Vagina (tissue), 2 donors: Measurements from ENCODE around the gene TKFC. TPM values are rescaled to one million over a fixed set of nuclear protein-coding genes. Genes with fewer than 3 reads are reported as not detected.

Experiments
- DNase-seq, 2 donors: peaks; one replicate each; pipeline ENCODE4 v3.0.0-alpha.2; 2017; ENCODE audit errors: extremely low spot score in 2 of 2
- H3K27ac ChIP-seq: fragments of 200-600 bp; sonication (generic); one replicate; pipeline ENCODE4 v1.5.1; 2019
- H3K27me3 ChIP-seq: fragments of 200-600 bp; sonication (generic); one replicate; pipeline ENCODE4 v1.5.1; 2019
- H3K36me3 ChIP-seq, 2 donors: fragments of 200-600 bp; sonication (generic); one replicate each; pipeline ENCODE4 v1.5.1; 2017 to 2019
- H3K4me1 ChIP-seq: fragments of 200-600 bp; sonication (generic); one replicate; pipeline ENCODE4 v1.5.1; 2019
- H3K4me3 ChIP-seq, 2 donors: fragments of 200-600 bp; sonication (generic); 1 replicate in 1 of 2; 2 replicates in 1 of 2; pipeline ENCODE4 v1.5.1; 2016 to 2019
- H3K9me3 ChIP-seq: fragments of 200-600 bp; sonication (generic); one replicate; pipeline ENCODE4 v1.5.1; 2019
- POLR2A ChIP-seq, 2 donors: fragments of 450-650 bp; IDR thresholded peaks; one replicate each; pipeline ENCODE4 v1.6.1; 2017; ENCODE audit warnings: antibody characterized with exemption in 2 of 2, mild to moderate bottlenecking in 2 of 2, moderate library complexity in 2 of 2
- POLR2AphosphoS5 ChIP-seq, 2 donors: sonication (generic); formaldehyde crosslinking; IDR thresholded peaks; one replicate each; pipeline ENCODE4 v1.9.0; 2017; ENCODE audit warnings: antibody characterized with exemption in 2 of 2, mild to moderate bottlenecking in 2 of 2, low read depth in 1 of 2; ENCODE audit not compliant: insufficient read depth in 1 of 2
- intact Hi-C: fragments of 100-400 bp; cut with DNase I; formaldehyde crosslinking; loops from one replicate; pipeline ENCODE4 v1.15.1; 2023
- total RNA-seq: library from RNA; depleted of rRNA; stranded (reverse); fragments of >200 nt; gene quantifications from one replicate; pipeline ENCODE4 v1.2.3, GENCODE V29; 2016
- TF ChIP-seq, protein P1 (sequence below), 3 experiments: fragments of 450-650 bp in 2 of 3; fragments of 200-600 bp in 1 of 3; sonication (generic) in 1 of 3; IDR thresholded peaks; one replicate each; pipeline ENCODE4 v1.5.1; 2017 to 2019; ENCODE audit warnings: antibody characterized with exemption in 3 of 3, mild to moderate bottlenecking in 2 of 3, moderate library complexity in 2 of 3

The TKFC gene
- total RNA-seq, 1 donor from 2014 or later: 22.6 TPM

DNA sequence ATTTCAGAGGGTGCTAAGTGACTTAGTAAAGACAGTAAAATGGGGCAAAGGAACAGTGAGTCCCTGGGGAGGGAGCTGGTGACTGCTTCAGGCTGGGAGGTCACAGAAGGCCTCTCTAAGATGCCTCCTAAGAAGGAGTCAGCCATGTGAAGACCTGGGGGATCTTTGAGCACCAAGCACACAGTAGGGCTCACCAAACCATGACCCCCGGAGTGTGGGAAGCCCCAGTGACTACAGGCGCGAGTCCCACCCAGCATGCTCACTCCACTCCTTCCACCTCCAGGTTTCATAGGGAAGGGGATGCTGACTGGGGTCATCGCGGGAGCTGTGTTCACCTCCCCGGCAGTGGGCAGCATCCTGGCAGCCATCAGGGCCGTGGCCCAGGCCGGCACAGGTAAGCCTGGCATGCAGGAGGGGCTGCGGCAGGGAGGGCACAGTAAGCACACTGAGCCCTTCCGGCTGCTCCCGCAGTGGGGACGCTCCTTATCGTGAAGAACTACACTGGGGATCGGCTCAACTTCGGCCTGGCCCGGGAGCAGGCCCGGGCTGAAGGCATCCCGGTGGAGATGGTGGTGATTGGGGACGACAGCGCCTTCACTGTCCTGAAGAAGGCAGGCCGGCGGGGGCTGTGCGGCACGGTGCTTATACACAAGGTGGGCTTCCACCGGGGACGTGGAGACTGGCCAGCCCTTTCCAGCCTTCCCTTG is 5.9 kb downstream of the TKFC start:
- H3K4me1 ChIP-seq: peaks cover 19% of the 10 kb centered on the region
- TF ChIP-seq, protein P1, sequence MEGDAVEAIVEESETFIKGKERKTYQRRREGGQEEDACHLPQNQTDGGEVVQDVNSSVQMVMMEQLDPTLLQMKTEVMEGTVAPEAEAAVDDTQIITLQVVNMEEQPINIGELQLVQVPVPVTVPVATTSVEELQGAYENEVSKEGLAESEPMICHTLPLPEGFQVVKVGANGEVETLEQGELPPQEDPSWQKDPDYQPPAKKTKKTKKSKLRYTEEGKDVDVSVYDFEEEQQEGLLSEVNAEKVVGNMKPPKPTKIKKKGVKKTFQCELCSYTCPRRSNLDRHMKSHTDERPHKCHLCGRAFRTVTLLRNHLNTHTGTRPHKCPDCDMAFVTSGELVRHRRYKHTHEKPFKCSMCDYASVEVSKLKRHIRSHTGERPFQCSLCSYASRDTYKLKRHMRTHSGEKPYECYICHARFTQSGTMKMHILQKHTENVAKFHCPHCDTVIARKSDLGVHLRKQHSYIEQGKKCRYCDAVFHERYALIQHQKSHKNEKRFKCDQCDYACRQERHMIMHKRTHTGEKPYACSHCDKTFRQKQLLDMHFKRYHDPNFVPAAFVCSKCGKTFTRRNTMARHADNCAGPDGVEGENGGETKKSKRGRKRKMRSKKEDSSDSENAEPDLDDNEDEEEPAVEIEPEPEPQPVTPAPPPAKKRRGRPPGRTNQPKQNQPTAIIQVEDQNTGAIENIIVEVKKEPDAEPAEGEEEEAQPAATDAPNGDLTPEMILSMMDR (IDR thresholded peaks at IDR 0.05): no peak
- TF ChIP-seq POLR2A (IDR thresholded peaks at IDR 0.05): no peak
- TF ChIP-seq POLR2AphosphoS5 (IDR thresholded peaks at IDR 0.05; ENCODE audit: insufficient read depth in 1 of 2, low read depth in 1 of 2): no peak
- H3K36me3 ChIP-seq: no peaks in the 10 kb centered on the region
- DNase-seq: no peak
- no peak overlapping the region for H3K27ac ChIP-seq
- no peaks in the 10 kb centered on the region for H3K27me3 ChIP-seq
- H3K4me3 ChIP-seq: no peak overlapping the region
- intact Hi-C loops: no loop called here
- no peaks in the 10 kb centered on the region for H3K9me3 ChIP-seq

DNA sequence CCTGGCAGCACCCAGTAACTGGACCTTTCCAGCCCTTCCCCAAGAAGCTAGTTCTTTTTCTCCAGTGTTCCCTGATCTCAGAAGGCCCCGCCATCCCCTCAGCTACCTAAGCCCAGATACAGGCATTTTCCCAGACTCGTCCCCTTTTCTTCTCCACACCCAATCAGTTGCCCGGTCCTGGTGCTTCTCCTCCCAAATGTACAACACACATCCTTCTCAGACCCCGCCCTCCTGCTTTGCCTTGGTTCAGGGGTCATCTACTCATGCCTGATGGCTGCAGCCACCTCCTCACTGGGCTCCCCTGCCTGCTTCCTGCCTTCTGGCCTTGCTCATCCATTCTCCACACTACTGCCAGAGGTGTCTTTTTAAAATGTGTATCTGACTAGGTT is 6.5 kb downstream of the TKFC start:
- H3K9me3 ChIP-seq: no peaks in the 10 kb centered on the region
- H3K4me3 ChIP-seq: no peak overlapping the region
- DNase-seq: no peak
- H3K4me1 ChIP-seq: peaks cover 14% of the 10 kb centered on the region
- H3K27ac ChIP-seq: no peak overlapping the region
- no peaks in the 10 kb centered on the region for H3K27me3 ChIP-seq
- no peaks in the 10 kb centered on the region for H3K36me3 ChIP-seq
- intact Hi-C loops: no loop called here
- TF ChIP-seq POLR2AphosphoS5 (IDR thresholded peaks at IDR 0.05; ENCODE audit: insufficient read depth in 1 of 2, low read depth in 1 of 2) (no peak), POLR2A (IDR thresholded peaks at IDR 0.05) (no peak)
- TF ChIP-seq, protein P1 (IDR thresholded peaks at IDR 0.05): no peak

DNA sequence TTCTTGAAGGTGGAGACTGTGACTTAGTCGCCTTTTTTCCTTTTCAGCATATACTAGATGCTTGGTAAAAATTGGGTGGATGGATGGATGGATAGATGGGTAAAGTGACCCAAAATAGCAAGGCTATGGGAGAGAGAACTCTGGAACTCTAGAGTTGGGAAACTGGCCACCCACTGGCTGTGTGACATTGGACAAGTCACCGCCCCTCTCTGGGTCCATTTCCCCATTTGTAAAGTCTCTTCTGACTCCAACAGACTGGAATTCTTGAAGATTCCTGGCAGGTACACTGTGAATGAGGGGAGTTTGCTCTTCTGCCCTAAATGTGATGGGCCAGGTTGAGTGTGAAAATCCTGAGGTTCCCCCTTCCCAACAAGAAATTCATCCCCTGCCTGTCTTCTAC is 8.0 kb downstream of the TKFC start:
- TF ChIP-seq POLR2AphosphoS5 (IDR thresholded peaks at IDR 0.05; ENCODE audit: insufficient read depth in 1 of 2, low read depth in 1 of 2) (no peak), POLR2A (IDR thresholded peaks at IDR 0.05) (no peak)
- TF ChIP-seq, protein P1 (IDR thresholded peaks at IDR 0.05): no peak
- intact Hi-C loops: no loop called here
- no peak overlapping the region for H3K4me3 ChIP-seq
- no peaks in the 10 kb centered on the region for H3K9me3 ChIP-seq
- H3K27ac ChIP-seq: no peak overlapping the region
- DNase-seq: no peak
- H3K4me1 ChIP-seq: peaks cover 14% of the 10 kb centered on the region
- H3K27me3 ChIP-seq: no peaks in the 10 kb centered on the region
- no peaks in the 10 kb centered on the region for H3K36me3 ChIP-seq

DNA sequence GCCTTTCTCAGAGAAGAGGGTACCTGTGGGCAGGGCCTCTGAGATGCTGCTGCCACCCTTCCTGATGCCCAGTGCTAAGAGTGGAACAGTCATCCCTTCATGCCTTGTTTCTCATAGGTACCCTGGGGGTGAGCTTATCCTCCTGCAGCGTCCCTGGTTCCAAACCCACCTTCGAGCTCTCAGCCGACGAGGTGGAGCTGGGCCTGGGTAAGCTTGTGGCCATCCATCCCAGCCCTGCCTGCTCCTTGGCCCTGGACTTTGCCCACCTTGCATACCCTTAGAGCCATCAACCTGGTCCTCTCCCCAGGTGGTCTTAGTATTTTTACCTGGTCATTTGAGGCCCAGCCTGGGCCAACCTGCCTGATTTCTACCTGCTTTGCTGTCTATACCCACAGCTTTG is 8.7 kb downstream of the TKFC start:
- Histone ChIP-seq H3K27ac (no peak overlapping the region), H3K4me3 (no peak overlapping the region), H3K9me3 (no peaks in the 10 kb centered on the region), H3K27me3 (no peaks in the 10 kb centered on the region), H3K36me3 (no peaks in the 10 kb centered on the region), H3K4me1 (peaks cover 7% of the 10 kb centered on the region)
- TF ChIP-seq POLR2A (IDR thresholded peaks at IDR 0.05) (no peak), POLR2AphosphoS5 (IDR thresholded peaks at IDR 0.05; ENCODE audit: insufficient read depth in 1 of 2, low read depth in 1 of 2) (no peak)
- TF ChIP-seq, protein P1 (IDR thresholded peaks at IDR 0.05): no peak
- DNase-seq: no peak
- intact Hi-C loops: no loop called here

DNA sequence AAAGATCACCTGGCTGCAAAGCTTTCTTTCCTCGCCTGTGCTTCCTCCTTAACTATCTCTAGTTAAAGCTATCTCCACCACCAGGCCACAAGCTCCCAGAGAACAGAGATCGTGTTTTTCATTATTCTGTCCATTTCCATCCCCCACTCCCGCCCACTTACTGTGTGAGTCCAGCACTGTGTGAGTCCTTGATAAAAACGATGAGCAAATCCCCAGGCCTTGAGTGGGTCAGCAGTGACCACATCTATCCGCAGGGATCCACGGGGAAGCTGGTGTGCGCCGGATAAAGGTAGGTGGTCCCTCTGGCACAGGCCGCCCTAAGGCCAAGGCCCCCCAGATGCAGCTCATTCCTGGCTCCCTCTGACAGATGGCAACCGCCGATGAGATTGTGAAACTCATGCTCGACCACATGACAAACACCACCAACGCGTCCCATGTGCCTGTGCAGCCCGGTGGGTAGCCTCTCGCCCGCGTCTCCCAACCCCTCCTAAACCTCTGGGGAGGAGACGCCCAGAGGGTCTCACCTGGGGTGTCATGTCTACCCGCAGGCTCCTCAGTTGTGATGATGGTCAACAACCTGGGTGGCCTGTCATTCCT is 9.3 kb downstream of the TKFC start:
- no peaks in the 10 kb centered on the region for H3K27me3 ChIP-seq
- intact Hi-C loops: no loop called here
- no peak for DNase-seq
- no peak overlapping the region for H3K4me3 ChIP-seq
- no peak overlapping the region for H3K27ac ChIP-seq
- no peak for TF ChIP-seq POLR2AphosphoS5 (IDR thresholded peaks at IDR 0.05; ENCODE audit: insufficient read depth in 1 of 2, low read depth in 1 of 2)
- TF ChIP-seq, protein P1 (IDR thresholded peaks at IDR 0.05): no peak
- no peak for TF ChIP-seq POLR2A (IDR thresholded peaks at IDR 0.05)
- no peaks in the 10 kb centered on the region for H3K36me3 ChIP-seq
- no peaks in the 10 kb centered on the region for H3K9me3 ChIP-seq
- H3K4me1 ChIP-seq: peaks cover 5% of the 10 kb centered on the region
